HG02885 (cell line): ENCODE data around the gene FOXP4.
"Not testable (repeated sequence)": the region's sequence is repeated elsewhere in the genome, so short reads cannot be mapped to it uniquely, and the experiment has no call there.

ENCODE experiments used
- ATAC-seq: cut with Tn5 transposase; IDR thresholded peaks from one replicate; pipeline ENCODE4 v1.9.1; 2021; ENCODE audit warnings: mild to moderate bottlenecking; ENCODE audit not compliant: unreplicated experiment, poor library complexity

The FOXP4 gene

GRCh38 chr6:41596096-41596685, 50.0 kb downstream of the FOXP4 start:
- ATAC-seq, result no peak

GRCh38 chr6:41596807-41597206, 50.6 kb downstream of the FOXP4 start:
- no peak for ATAC-seq

- no peak for ATAC-seq
These were observed 51.2 kb downstream of the FOXP4 start for GRCh38 chr6:41597246-41598000.

GRCh38 chr6:41598670-41599014, 52.5 kb downstream of the FOXP4 start:
- ATAC-seq, result no peak

DNA sequence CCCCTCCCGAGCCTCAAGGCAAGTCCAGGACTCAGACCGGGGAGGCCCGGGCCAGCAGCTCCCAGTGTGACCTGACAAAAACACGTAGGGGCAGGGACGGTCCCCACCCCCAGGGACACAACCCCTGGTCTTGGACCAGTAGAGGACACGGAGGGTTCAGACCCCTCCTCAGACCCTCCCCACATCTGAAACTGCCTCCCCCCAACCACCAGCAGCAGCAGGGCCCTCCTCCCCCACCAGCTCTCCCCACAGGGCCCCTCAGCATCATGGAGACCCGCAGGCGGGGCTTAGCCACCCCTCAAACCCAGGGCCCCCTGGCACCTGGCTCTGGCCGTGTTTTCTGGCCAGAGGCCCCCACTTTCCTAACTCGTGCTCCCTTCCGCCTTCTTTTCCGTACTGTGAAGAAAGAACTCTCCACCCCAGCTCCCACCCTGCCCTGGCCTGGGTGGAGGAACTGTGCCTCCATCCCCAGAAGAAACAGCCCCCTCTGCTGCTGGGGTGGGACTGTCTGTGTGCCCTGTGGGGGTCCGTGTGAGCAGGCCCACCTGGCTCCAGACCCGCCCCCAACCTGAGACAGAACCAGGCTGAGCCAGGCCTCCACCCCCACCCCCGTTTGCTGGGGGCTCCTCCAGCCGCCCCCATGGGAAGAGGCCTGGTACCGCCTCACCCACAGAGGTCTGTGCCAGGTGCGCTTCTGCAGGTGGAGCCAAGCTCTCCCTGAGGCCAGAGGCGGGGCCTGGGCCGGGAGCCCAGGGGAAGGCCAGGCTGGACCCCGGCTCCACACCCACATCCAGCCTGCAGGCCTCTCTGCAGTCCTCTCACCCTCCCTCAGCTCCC, 53.1 kb downstream of the FOXP4 start:
- ATAC-seq, result no peak

DNA sequence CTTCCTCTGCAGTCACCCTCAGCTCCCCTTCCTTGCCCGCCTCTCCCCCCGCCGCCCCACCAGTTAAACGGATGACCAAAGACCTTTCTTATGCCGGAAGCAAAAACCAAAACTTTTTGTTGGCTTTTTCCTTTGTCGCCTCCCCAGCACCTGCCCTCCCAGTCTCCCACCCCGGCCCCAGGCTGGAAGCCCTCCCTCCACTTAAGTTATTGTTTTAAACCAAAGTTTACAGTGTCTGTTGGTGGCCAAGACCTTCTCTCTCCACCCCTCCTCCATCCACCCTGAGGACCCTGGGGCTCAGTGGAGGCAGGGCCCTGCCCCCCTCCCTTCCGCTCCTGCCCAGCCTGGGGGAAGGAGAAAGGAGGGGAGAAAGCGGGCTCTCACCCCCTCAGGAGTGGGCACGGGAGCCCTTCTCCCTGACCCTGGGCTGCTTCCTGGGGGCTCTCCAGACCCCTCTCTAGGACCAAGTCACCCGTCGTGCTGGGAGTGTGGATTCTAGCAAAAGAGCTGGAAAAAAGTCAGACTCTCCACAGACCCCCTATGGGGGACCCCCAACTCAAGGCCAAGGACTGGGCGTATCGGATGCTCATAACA, 53.8 kb downstream of the FOXP4 start:
- no peak for ATAC-seq

GRCh38 chr6:41600499-41601247, 54.5 kb downstream of the FOXP4 start:
- ATAC-seq, result no peak

DNA sequence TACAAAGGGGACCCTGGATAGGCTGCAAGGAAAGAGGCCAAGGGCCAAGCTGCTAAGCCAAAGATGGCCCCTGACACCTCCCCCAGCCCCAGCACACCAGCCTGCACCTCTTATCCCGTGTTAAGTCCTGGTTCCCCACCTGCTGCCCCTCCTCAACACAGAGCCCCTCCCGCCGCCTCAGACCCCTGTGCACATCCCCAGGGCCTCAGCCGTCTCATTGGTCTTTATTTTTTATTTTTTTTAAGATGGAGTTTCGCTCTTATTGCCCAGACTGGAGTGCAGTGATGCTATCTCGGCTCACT, 55.0 kb downstream of the FOXP4 start:
- no peak for ATAC-seq

- ATAC-seq, result no peak
These were observed 56.2 kb downstream of the FOXP4 start for GRCh38 chr6:41602422-41602743.

DNA sequence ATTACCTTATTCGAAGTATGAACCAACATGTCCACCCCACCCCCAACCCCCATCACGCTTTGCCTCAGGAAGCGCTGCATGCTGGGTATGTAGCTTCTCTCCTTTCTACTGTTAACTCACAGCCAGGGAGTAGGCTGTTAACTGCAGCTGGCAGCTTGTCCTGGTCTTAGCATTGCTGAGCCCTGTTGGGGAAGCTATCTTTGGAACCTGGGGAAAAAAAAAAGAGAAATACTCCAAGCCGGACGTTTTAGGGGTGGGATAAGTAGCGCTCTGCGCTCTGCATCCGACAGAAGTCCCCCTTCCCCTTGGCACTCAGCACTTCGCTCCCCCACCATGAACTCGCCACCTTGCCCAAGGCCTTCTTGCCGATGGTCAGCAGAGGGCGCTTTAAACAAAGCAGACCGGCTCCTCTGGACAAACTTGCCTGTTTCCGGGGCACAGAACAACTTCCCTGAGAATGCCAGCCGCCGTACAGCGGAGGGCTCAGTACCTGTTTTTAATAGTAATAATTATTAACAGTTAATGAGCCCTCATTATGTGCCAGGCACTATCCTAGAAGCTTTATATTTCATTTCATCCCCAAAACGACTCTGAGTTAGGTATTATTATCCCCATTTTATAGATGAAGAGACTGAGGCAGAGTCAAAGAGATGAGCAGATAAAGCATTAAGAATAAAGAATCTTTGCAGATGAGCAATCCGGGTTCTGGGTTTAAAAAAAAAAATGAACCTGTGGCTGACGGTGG, 56.9 kb downstream of the FOXP4 start:
- ATAC-seq, result peak; percentile 54

DNA sequence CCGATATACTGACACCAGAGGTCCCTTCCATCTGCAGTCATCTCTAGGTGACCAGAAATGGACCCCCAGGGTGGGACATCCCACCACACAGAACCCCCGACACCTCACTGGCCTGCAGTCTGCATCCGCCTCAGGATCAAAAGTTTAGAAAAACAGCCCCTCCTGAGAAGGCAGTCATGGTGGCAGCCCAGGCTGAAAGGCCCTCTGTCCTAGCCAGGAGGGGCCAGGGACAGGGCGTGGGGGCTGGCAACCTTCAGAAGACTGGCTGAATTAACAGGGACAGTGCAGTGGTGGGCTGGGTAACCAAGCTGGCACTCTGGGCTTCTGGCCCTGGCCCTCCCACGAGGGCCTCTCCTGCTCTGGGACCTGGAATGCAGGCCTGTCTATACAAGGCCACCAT, 57.8 kb downstream of the FOXP4 start:
- no peak for ATAC-seq

DNA sequence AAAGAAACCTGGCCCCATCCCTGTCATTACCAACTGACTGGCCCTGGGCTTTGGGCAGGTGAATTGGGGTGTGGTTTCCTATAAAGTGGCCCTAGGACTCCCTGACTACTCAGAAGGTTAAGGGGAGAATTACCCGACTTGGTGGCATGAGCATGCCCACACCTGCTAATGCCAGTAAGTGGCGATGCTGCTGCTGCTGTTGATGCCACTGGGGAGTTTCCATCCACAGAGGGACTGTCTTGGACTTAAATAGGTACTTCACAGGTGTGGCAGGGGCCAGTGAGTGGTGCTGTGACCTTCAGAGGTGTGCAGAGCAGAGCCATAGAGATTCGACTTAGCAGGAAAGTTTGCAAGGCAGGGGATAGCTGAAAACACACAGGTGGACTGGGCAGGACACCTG, 59.5 kb downstream of the FOXP4 start:
- no peak for ATAC-seq

GRCh38 chr6:41607036-41607435, 60.9 kb downstream of the FOXP4 start:
- no peak for ATAC-seq

GRCh38 chr6:41607736-41608135, 61.6 kb downstream of the FOXP4 start:
- no peak for ATAC-seq

DNA sequence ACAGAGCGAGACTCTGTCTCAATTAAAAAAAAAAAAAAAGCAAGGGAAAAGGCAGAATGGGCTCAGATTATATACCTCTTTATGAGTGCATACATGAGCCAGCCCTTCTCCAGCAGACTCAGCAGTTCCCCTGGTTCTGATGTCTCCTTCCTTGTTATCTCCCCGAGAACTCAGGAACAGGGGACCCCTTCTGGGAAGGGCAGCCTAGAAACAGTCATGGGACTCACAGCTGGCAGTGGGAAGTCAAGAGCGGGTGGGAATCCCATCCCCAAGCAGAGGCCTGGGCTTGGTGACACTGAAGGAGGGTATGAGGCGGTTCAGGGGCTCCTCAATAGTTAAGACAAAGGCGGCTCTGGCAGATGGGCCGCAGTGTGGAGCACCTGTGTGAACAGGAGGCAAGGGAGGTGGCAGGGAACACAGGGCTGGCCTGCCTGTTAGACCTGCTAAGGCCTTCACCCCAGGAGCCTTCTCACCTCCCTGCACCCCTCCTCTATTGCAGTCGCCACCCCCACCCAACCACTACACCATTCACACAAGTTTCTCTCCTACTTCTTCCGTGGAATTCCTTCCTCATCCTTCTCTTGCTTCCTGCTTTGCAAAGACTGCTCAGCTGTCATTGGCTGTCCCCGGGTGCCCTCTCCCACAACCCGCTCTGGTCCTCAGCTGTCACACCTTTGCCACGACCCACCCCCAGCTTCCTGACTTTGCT, 62.4 kb downstream of the FOXP4 start:
- no peak for ATAC-seq

- ATAC-seq, result no peak
These were observed 68.5 kb downstream of the FOXP4 start for GRCh38 chr6:41614715-41615114.

- no peak for ATAC-seq
These were observed 69.1 kb downstream of the FOXP4 start for GRCh38 chr6:41615311-41615710.

- ATAC-seq, result no peak
These were observed 72.4 kb downstream of the FOXP4 start for GRCh38 chr6:41618598-41618997.

DNA sequence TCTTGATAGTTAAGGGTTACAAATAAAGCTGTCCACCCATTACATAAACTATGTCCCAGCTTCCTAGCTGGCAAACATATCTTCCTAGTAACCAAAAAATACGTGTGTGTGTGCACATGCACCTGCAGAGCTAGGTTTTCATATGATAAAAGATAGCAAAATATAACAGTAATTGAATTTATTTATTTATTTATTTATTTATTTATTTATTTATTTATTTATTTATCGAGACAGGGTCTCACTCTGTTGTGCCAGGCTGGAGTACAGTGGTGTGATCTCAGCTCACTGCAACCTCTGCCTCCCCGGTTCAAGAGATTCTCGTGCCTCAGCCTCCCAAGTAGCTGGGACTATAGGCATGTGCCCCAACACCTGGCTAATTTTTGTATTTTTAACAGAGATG, 73.0 kb downstream of the FOXP4 start:
- ATAC-seq, result not testable (repeated sequence)
